Activated naive CD4-positive, alpha-beta T cell treated with anti-CD3 and anti-CD28 coated beads, Interleukin-2, amount 50 U/mL, for 24 hours (primary cell): ENCODE measurements around the gene MCTP1.

ENCODE experiments used
- H3K27ac Mint-ChIP-seq: one replicate; pipeline ENCODE4 v1.8.0; 2021; ENCODE audit warnings: mild to moderate bottlenecking, mixed read lengths
- H3K27me3 Mint-ChIP-seq: one replicate; pipeline ENCODE4 v1.8.0; 2021; ENCODE audit warnings: mixed read lengths
- H3K36me3 Mint-ChIP-seq: one replicate; pipeline ENCODE4 v1.8.0; 2021; ENCODE audit warnings: mixed read lengths
- H3K4me1 Mint-ChIP-seq: one replicate; pipeline ENCODE4 v1.8.0; 2021; ENCODE audit warnings: mixed read lengths
- H3K4me3 Mint-ChIP-seq: one replicate; pipeline ENCODE4 v1.8.0; 2021; ENCODE audit warnings: mild to moderate bottlenecking, mixed read lengths
- H3K9me3 Mint-ChIP-seq: one replicate; pipeline ENCODE4 v1.8.0; 2021; ENCODE audit warnings: mixed read lengths

MCTP1 gene

GRCh38 chr5:94750681-94751080 lies 534.2 kb downstream of the MCTP1 start:
- Mint-ChIP-seq H3K4me1 (peaks cover 12% of the 10 kb centered on the region), H3K4me3 (no peak overlapping the region), H3K27ac (no peak overlapping the region), H3K9me3 (no peaks in the 10 kb centered on the region), H3K36me3 (no peaks in the 10 kb centered on the region), H3K27me3 (no peaks in the 10 kb centered on the region)

- Mint-ChIP-seq H3K27me3 (peaks cover 2% of the 10 kb centered on the region), H3K27ac (no peak overlapping the region), H3K9me3 (no peaks in the 10 kb centered on the region), H3K4me3 (no peak overlapping the region), H3K36me3 (no peaks in the 10 kb centered on the region), H3K4me1 (peaks cover 17% of the 10 kb centered on the region)
Observed at GRCh38 chr5:94749042-94749441, 535.9 kb downstream of the MCTP1 start.

GRCh38 chr5:94748212-94748611 lies 536.7 kb downstream of the MCTP1 start:
- peaks cover 17% of the 10 kb centered on the region for H3K4me1 Mint-ChIP-seq
- H3K27ac Mint-ChIP-seq: no peak overlapping the region
- H3K36me3 Mint-ChIP-seq: no peaks in the 10 kb centered on the region
- H3K4me3 Mint-ChIP-seq: no peak overlapping the region
- peaks cover 2% of the 10 kb centered on the region for H3K27me3 Mint-ChIP-seq
- no peaks in the 10 kb centered on the region for H3K9me3 Mint-ChIP-seq

GRCh38 chr5:94747371-94747770 lies 537.5 kb downstream of the MCTP1 start:
- no peak overlapping the region for H3K27ac Mint-ChIP-seq
- no peaks in the 10 kb centered on the region for H3K9me3 Mint-ChIP-seq
- H3K27me3 Mint-ChIP-seq: peaks cover 7% of the 10 kb centered on the region
- no peaks in the 10 kb centered on the region for H3K36me3 Mint-ChIP-seq
- peaks cover 17% of the 10 kb centered on the region for H3K4me1 Mint-ChIP-seq
- H3K4me3 Mint-ChIP-seq: no peak overlapping the region

DNA sequence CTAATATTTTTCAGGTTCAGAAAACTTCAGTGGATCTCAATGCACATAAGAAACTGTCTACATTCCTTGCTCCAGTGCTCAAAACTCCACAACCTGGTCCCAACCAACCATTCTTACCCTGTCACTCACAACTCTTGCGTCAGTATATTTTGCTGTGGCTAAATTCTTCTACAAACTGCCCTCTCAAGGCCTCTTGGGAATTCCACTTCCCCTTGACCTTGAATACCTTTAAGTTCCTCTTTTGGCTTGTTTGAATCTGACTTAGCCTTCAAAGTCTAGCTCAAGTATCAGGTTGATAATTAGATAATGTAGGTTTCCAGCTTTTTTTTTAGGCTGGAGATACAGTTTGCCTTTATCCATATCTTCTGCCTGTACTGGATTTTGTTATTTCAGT lies 538.2 kb downstream of the MCTP1 start:
- Mint-ChIP-seq H3K4me3 (no peak overlapping the region), H3K4me1 (peaks cover 17% of the 10 kb centered on the region), H3K36me3 (no peaks in the 10 kb centered on the region), H3K27ac (no peak overlapping the region), H3K9me3 (no peaks in the 10 kb centered on the region), H3K27me3 (peaks cover 7% of the 10 kb centered on the region)

DNA sequence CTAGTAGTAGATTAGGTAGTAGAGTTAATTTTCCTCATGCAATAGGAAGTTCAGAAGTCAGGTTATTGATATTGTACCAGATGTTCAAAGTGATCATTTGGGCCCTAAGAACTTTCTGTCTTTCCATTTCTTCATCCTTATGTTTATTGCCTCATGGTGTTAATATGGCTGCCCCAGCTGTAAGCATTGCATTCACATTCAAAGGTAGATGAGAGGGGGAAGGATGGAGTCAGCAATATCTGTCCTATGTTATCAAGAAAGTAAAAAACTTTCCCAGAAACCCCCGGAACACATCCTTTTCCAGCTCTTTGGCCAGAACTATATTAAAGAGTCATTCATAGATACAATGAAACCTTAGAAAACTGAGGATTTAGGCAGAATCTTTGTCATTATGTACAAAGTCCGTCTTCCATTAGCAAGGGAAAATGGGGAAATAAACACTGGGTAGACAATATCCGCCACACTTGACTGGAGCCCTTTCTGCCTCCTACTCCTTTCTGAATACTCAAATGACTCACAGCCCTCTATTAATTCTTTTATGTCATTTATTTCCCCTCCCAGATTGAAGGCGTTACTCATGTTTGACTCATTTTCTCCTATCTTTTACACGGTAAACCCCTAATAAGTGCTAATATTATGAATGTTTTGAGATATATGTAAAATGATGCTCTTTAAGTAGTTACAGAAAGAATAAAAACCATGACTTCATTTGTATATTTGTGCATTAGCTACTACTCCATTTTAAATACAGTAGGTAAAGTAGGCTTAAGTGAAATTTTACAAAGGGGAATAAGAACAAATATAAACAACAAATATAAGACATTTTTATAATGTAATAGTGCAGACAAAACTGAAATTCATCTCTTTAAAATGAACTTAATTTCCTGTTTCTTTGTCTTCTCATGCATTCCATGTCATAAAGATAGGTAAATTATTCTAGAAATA lies 538.8 kb downstream of the MCTP1 start:
- Mint-ChIP-seq H3K4me3 (no peak overlapping the region), H3K9me3 (no peaks in the 10 kb centered on the region), H3K4me1 (peaks cover 17% of the 10 kb centered on the region), H3K27me3 (peaks cover 7% of the 10 kb centered on the region), H3K36me3 (no peaks in the 10 kb centered on the region), H3K27ac (peak overlapping the region; percentile 7)

DNA sequence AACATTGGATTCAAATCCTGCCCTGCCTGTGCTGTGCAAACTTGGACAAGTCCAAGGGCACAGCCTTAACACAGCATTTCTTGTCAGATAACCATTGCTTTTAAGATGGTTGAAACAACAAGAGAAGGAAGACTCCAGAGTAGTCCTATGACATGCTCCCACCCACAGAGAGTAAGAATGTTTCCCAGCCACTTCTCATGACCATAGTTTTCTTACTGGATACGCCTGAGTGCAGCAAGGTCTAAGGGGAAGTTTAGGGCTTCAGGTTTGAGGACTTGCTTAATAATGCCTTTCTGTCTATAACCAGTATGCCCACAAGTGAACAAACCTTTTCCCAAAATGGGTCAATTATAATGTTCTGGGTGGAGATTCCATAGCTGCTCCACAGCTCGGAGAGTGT lies 540.0 kb downstream of the MCTP1 start:
- Mint-ChIP-seq H3K4me1 (peaks cover 17% of the 10 kb centered on the region), H3K4me3 (no peak overlapping the region), H3K36me3 (no peaks in the 10 kb centered on the region), H3K9me3 (no peaks in the 10 kb centered on the region), H3K27me3 (peaks cover 7% of the 10 kb centered on the region), H3K27ac (no peak overlapping the region)

- Mint-ChIP-seq H3K27ac (no peak overlapping the region), H3K4me3 (no peak overlapping the region), H3K4me1 (peaks cover 17% of the 10 kb centered on the region), H3K27me3 (peaks cover 7% of the 10 kb centered on the region), H3K36me3 (no peaks in the 10 kb centered on the region), H3K9me3 (no peaks in the 10 kb centered on the region)
Observed at GRCh38 chr5:94742852-94743251, 542.0 kb downstream of the MCTP1 start.

DNA sequence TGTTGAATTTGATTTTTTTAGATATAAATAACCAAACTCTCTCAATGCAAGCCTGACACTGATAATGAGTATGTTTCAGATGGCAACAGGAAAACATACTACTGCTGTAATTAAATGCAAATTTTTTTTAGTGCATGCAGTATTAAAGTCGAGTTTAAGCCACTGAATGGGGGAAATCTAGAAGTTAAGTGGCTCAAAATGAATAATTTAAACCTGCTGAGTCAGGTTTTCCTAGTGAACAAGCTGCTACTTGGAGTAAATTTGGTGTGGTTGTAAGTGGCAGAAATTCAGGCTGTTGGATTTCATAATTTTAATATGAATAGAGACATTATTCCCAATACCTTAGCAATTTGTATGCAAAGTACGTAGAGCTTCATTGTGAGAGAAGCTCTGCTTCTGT lies 544.6 kb downstream of the MCTP1 start:
- H3K27me3 Mint-ChIP-seq: peaks cover 5% of the 10 kb centered on the region
- no peak overlapping the region for H3K4me3 Mint-ChIP-seq
- no peaks in the 10 kb centered on the region for H3K36me3 Mint-ChIP-seq
- peaks cover 1% of the 10 kb centered on the region for H3K4me1 Mint-ChIP-seq
- H3K9me3 Mint-ChIP-seq: no peaks in the 10 kb centered on the region
- H3K27ac Mint-ChIP-seq: no peak overlapping the region

- Mint-ChIP-seq H3K4me1 (no peaks in the 10 kb centered on the region), H3K27me3 (no peaks in the 10 kb centered on the region), H3K4me3 (no peak overlapping the region), H3K9me3 (no peaks in the 10 kb centered on the region), H3K27ac (no peak overlapping the region), H3K36me3 (no peaks in the 10 kb centered on the region)
Observed at GRCh38 chr5:94736498-94736897, 548.4 kb downstream of the MCTP1 start.

GRCh38 chr5:94731471-94731870 lies 553.4 kb downstream of the MCTP1 start:
- Mint-ChIP-seq H3K27ac (no peak overlapping the region), H3K27me3 (no peaks in the 10 kb centered on the region), H3K4me3 (no peak overlapping the region), H3K36me3 (no peaks in the 10 kb centered on the region), H3K4me1 (no peaks in the 10 kb centered on the region), H3K9me3 (no peaks in the 10 kb centered on the region)

GRCh38 chr5:94725142-94725541 lies 559.8 kb downstream of the MCTP1 start:
- no peaks in the 10 kb centered on the region for H3K36me3 Mint-ChIP-seq

DNA sequence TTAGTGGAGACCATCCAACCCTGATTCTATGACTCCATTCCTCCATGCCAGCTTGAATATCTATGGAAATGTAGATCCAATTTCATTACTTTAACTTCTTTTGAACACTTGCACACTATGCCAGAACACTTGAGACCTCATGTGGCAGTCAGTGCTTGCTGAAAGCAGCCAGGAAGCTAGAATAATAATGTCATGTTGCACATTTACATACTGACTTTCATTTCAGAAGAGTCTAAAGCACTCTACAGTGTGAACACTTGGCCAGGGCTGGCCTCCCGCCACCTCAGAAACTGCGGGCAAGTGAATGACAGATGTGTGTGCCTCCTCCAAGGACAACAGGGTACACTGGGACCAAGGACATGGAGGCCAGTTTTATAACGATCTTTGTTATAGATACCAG lies 569.1 kb downstream of the MCTP1 start:
- Mint-ChIP-seq H3K4me1 (no peaks in the 10 kb centered on the region), H3K9me3 (no peaks in the 10 kb centered on the region), H3K27ac (no peak overlapping the region), H3K36me3 (peaks cover 12% of the 10 kb centered on the region), H3K4me3 (no peak overlapping the region), H3K27me3 (no peaks in the 10 kb centered on the region)

More at GRCh38 chr5:94725142-94725541, 559.8 kb downstream of the MCTP1 start:
- Mint-ChIP-seq H3K27ac (no peak overlapping the region), H3K9me3 (no peaks in the 10 kb centered on the region), H3K27me3 (peaks cover 3% of the 10 kb centered on the region), H3K4me3 (no peak overlapping the region), H3K4me1 (no peaks in the 10 kb centered on the region)

GRCh38 chr5:94711785-94712184 lies 573.1 kb downstream of the MCTP1 start:
- Mint-ChIP-seq H3K4me1 (no peaks in the 10 kb centered on the region), H3K9me3 (no peaks in the 10 kb centered on the region), H3K27ac (no peak overlapping the region), H3K4me3 (no peak overlapping the region), H3K27me3 (no peaks in the 10 kb centered on the region), H3K36me3 (peaks cover 21% of the 10 kb centered on the region)

GRCh38 chr5:94709277-94709676 lies 575.6 kb downstream of the MCTP1 start:
- Mint-ChIP-seq H3K27ac (no peak overlapping the region), H3K9me3 (no peaks in the 10 kb centered on the region), H3K4me1 (no peaks in the 10 kb centered on the region)

DNA sequence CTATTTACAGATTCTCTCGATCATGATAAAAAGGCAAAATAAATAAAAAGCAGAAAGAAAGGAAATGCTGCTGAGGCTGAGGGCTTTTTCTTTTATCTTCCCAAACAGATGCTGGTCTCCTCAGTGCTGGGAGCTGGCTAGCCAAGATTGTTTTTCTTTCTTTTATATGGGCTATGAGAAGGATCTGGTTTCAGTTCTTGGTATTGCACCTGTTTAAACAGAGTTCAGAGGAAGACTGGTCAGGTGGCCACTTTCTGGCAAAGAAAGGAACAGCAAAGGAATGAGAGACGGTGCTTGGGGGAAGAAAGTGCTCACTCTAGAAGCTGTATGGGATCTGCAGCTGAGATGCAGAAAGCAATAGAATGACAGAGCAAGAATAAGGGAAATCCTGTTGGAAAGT lies 577.5 kb downstream of the MCTP1 start:
- H3K36me3 Mint-ChIP-seq: peaks cover 14% of the 10 kb centered on the region
- no peaks in the 10 kb centered on the region for H3K9me3 Mint-ChIP-seq
- no peak overlapping the region for H3K4me3 Mint-ChIP-seq
- H3K4me1 Mint-ChIP-seq: no peaks in the 10 kb centered on the region
- H3K27ac Mint-ChIP-seq: no peak overlapping the region
- no peaks in the 10 kb centered on the region for H3K27me3 Mint-ChIP-seq

More at GRCh38 chr5:94709277-94709676, 575.6 kb downstream of the MCTP1 start:
- Mint-ChIP-seq H3K4me3 (no peak overlapping the region), H3K27me3 (no peaks in the 10 kb centered on the region), H3K36me3 (peaks cover 20% of the 10 kb centered on the region)
